HCT116 (cell line): ENCODE results near the gene ASCL1. TPM values are rescaled to one million over a fixed set of nuclear protein-coding genes. Genes with fewer than 3 reads are reported as not detected.

Source experiments
- ATAC-seq: fragments of 200-7000 bp; cut with Tn5 transposase; 2 replicates; pipeline ENCODE4 v1.9.1; 2020; ENCODE audit warnings: mild to moderate bottlenecking, moderate library complexity
- BruUV-seq: library from RNA; stranded (reverse); fragments of 400-500 nt; replicated peaks from 2 replicates; lab custom pipeline; 2021; lab: Mats Ljungman, UMichigan
- CTCF ChIA-PET: fragments of 300-600 bp; sonication (Branson Sonifier 250); formaldehyde crosslinking; loops from one replicate; lab custom pipeline; 2021; ENCODE audit warnings: antibody characterized with exemption; lab: Charles Lee
- POLR2A ChIA-PET: fragments of 300-600, 350-600 bp; sonication (Branson Sonifier 250); formaldehyde crosslinking; loops from one replicate; lab custom pipeline; 2021; ENCODE audit warnings: antibody characterized with exemption; lab: Charles Lee
- RAD21 ChIA-PET, 2 experiments: fragments of 300-600 bp; sonication (Branson Sonifier 250); formaldehyde crosslinking; loops; one replicate each; lab custom pipeline; 2023; ENCODE audit warnings: low total read pairs in 2 of 2; ENCODE audit not compliant: uncharacterized antibody in 2 of 2, unreplicated experiment in 2 of 2, low non-redundant PET in 1 of 2; lab: Charles Lee
- DNase-seq: peaks from one replicate; pipeline ENCODE4 v3.0.0-alpha.2; 2010; ENCODE audit warnings: low read depth, low spot score
- H2AFZ ChIP-seq: fragments of 200-600 bp; shearing (Covaris generic), sonication (generic); 2 replicates; pipeline ENCODE4 v1.6.1; 2017; ENCODE audit warnings: low read depth, mixed run types, mixed read lengths, antibody characterized with exemption, low read length; ENCODE audit not compliant: poor library complexity, severe bottlenecking
- H3K27ac ChIP-seq: 2 replicates; pipeline ENCODE4 v1.5.1; 2012; ENCODE audit warnings: low read depth, low read length
- H3K27me3 ChIP-seq: fragments of 200-600 bp; sonication (generic); 2 replicates; pipeline ENCODE4 v1.6.1; 2016; ENCODE audit warnings: mixed run types, low read length, mixed read lengths; ENCODE audit not compliant: insufficient read depth
- H3K36me3 ChIP-seq, 2 experiments: fragments of 200-500 bp in 1 of 2; fragments of 200-600 bp in 1 of 2; sonication (Bioruptor generic) in 1 of 2; sonication (generic) in 1 of 2; 2 replicates each; pipeline versions ENCODE4 v1.5.1 to v1.6.1; 2014 to 2016; ENCODE audit warnings: low read length in 2 of 2, inconsistent platforms in 1 of 2, mixed read lengths in 1 of 2, mixed run types in 1 of 2; ENCODE audit not compliant: insufficient read depth in 2 of 2, control insufficient read depth in 1 of 2
- H3K4me1 ChIP-seq, 2 experiments: fragments of 200-600 bp in 1 of 2; sonication (generic) in 1 of 2; 2 replicates each; pipeline versions ENCODE4 v1.5.1 to v1.6.1; 2012 to 2017; ENCODE audit warnings: low read length in 2 of 2, inconsistent platforms in 1 of 2, mild to moderate bottlenecking in 1 of 2, mixed read lengths in 1 of 2, mixed run types in 1 of 2, moderate library complexity in 1 of 2; ENCODE audit not compliant: insufficient read depth in 2 of 2, control insufficient read depth in 1 of 2
- H3K4me2 ChIP-seq: fragments of 200-600 bp; sonication (generic); 2 replicates; pipeline ENCODE4 v1.6.1; 2017; ENCODE audit warnings: mixed run types, low read length, mixed read lengths
- H3K4me3 ChIP-seq, 2 experiments: fragments of 200-600 bp in 1 of 2; sonication (generic) in 1 of 2; replicated peaks in 1 of 2; 2 replicates each; pipeline ENCODE4 v1.5.1; 2011 to 2016; ENCODE audit warnings: low read length in 2 of 2, control low read depth in 1 of 2, low read depth in 1 of 2, mild to moderate bottlenecking in 1 of 2, mixed read lengths in 1 of 2, mixed run types in 1 of 2
- H3K79me2 ChIP-seq: fragments of 200-600 bp; sonication (generic); 2 replicates; pipeline ENCODE4 v1.6.1; 2017; ENCODE audit warnings: mild to moderate bottlenecking, mixed run types, low read length, moderate library complexity, mixed read lengths; ENCODE audit not compliant: insufficient read depth
- H3K9ac ChIP-seq: fragments of 200-600 bp; sonication (generic); 2 replicates; pipeline ENCODE4 v1.6.1; 2016; ENCODE audit warnings: low read length, mixed read lengths
- H3K9me2 ChIP-seq: fragments of 200-600 bp; sonication (generic), shearing (Covaris generic); 2 replicates; pipeline ENCODE4 v1.6.1; 2017; ENCODE audit warnings: mixed run types, mild to moderate bottlenecking, moderate library complexity; ENCODE audit not compliant: insufficient read depth
- H3K9me3 ChIP-seq, 2 experiments: fragments of 200-500 bp in 1 of 2; fragments of 200-600 bp in 1 of 2; sonication (Bioruptor generic) in 1 of 2; sonication (generic) in 1 of 2; 2 replicates each; pipeline ENCODE4 v1.6.1; 2014 to 2017; ENCODE audit warnings: low read length in 2 of 2, mixed read lengths in 2 of 2, inconsistent platforms in 1 of 2, low read depth in 1 of 2, mild to moderate bottlenecking in 1 of 2, mixed run types in 1 of 2, moderate library complexity in 1 of 2; ENCODE audit not compliant: control insufficient read depth in 1 of 2, insufficient read depth in 1 of 2
- H4K20me1 ChIP-seq: fragments of 200-600 bp; sonication (generic), shearing (Covaris generic); 2 replicates; pipeline ENCODE4 v1.6.1; 2017; ENCODE audit warnings: mixed run types, mild to moderate bottlenecking, moderate library complexity; ENCODE audit not compliant: insufficient read depth
- CBX3 ChIP-seq: IDR thresholded peaks from 2 replicates; pipeline ENCODE4 v1.6.1; 2012; ENCODE audit warnings: low read depth
- CEBPB ChIP-seq: IDR thresholded peaks from 2 replicates; pipeline ENCODE4 v1.6.1; 2012; ENCODE audit warnings: low read depth
- EGR1 ChIP-seq: IDR thresholded peaks from 2 replicates; pipeline ENCODE4 v1.6.1; 2012; ENCODE audit warnings: low read depth
- ELF1 ChIP-seq: IDR thresholded peaks from 2 replicates; pipeline ENCODE4 v1.6.1; 2012; ENCODE audit warnings: low read depth, borderline replicate concordance
- EZH2 ChIP-seq: fragments of 200-600 bp; sonication (generic); IDR thresholded peaks from 2 replicates; pipeline ENCODE4 v1.6.1; 2017; ENCODE audit warnings: antibody characterized with exemption, mixed run types
- FOSL1 ChIP-seq: IDR thresholded peaks from 2 replicates; pipeline ENCODE4 v1.6.1; 2012; ENCODE audit warnings: low read depth
- MAX ChIP-seq: IDR thresholded peaks from 2 replicates; pipeline ENCODE4 v1.6.1; 2012
- POLR2AphosphoS5 ChIP-seq: IDR thresholded peaks from 2 replicates; pipeline ENCODE4 v1.6.1; 2011; ENCODE audit warnings: mild to moderate bottlenecking, low read depth, low read length, moderate library complexity
- SIN3A ChIP-seq: IDR thresholded peaks from 2 replicates; pipeline ENCODE4 v1.6.1; 2012; ENCODE audit warnings: low read depth
- SP1 ChIP-seq: IDR thresholded peaks from 2 replicates; pipeline ENCODE4 v1.6.1; 2012; ENCODE audit warnings: low read depth
- SRF ChIP-seq: IDR thresholded peaks from 2 replicates; pipeline ENCODE4 v1.6.1; 2012; ENCODE audit warnings: low read depth
- TCF7L2 ChIP-seq: IDR thresholded peaks from 2 replicates; pipeline ENCODE4 v1.7.0; 2011; ENCODE audit warnings: borderline replicate concordance, inconsistent platforms; ENCODE audit not compliant: insufficient read depth, insufficient read length; ENCODE audit errors: extremely low read depth
- YY1 ChIP-seq: IDR thresholded peaks from 2 replicates; pipeline ENCODE4 v1.6.1; 2011; ENCODE audit warnings: low read length, low read depth, moderate library complexity, mild to moderate bottlenecking; ENCODE audit not compliant: insufficient replicate concordance; ENCODE audit errors: extremely low read depth
- ZFX ChIP-seq: fragments of 450-650 bp; IDR thresholded peaks from 2 replicates; pipeline ENCODE4 v1.6.1; 2017
- ZNF274 ChIP-seq: fragments of 200-500 bp; sonication (Bioruptor generic); IDR thresholded peaks from 2 replicates; pipeline ENCODE4 v1.6.1; 2014; ENCODE audit warnings: mild to moderate bottlenecking, low read depth, low read length, inconsistent platforms
- intact Hi-C: fragments of 100-400 bp; cut with micrococcal nuclease; formaldehyde crosslinking; loops from 2 replicates; pipeline ENCODE4 v1.10.0; 2022
- total RNA-seq: library from RNA; stranded (reverse); gene quantifications from one replicate; pipeline ENCODE4 v1.2.1, GENCODE V29; 2021; ENCODE audit not compliant: unreplicated experiment
- TF ChIP-seq, protein P1 (sequence below): IDR thresholded peaks from 2 replicates; pipeline ENCODE4 v1.6.1; 2012
- TF ChIP-seq, protein P2 (sequence below): IDR thresholded peaks from 2 replicates; pipeline ENCODE4 v1.6.1; 2011; ENCODE audit warnings: mild to moderate bottlenecking, low read length, moderate library complexity; ENCODE audit not compliant: insufficient replicate concordance; ENCODE audit errors: extremely low read depth

ASCL1 gene
- total RNA-seq, 1 experiment from 2014 or later = not detected

DNA sequence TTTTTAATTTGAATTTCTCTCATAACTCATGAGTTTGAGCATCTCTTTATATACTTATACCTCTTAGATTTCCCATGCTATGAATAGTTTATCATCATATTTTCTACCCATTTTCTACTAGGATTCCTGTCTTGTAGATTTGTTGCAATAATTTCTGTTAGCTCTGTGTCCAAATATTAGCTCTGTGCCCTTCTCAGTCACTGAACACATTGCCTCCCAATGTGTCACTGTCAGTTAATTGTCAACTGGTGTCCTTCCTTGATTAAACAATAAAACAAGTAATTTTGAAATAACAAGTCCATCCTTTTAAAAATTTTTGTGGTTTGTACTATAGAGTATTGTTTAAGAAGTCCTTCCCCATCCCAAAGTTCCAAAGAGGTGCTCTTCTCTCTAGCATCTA, 36.2 kb upstream of the ASCL1 start:
- H3K79me2 ChIP-seq = no peaks in the 10 kb centered on the region
- no peak overlapping the region for H3K4me2 ChIP-seq
- BruUV-seq = no TSS peak
- POLR2A ChIA-PET = no interaction called here
- no peak overlapping the region for H2AFZ ChIP-seq
- no peaks in the 10 kb centered on the region for H3K36me3 ChIP-seq
- H3K9ac ChIP-seq = no peak overlapping the region
- no peak overlapping the region for H3K27ac ChIP-seq
- peaks cover 0 to 11% of the 10 kb centered on the region in 2 experiments; a peak in 2 of 4 replicates for H3K4me1 ChIP-seq
- H3K4me3 ChIP-seq = no peak overlapping the region
- DNase-seq (no peak), ATAC-seq (no peak)
- no peaks in the 10 kb centered on the region for H3K9me3 ChIP-seq
- CTCF ChIA-PET = no interaction called here
- no peaks in the 10 kb centered on the region for H4K20me1 ChIP-seq
- TF ChIP-seq MAX = no peak
- TF ChIP-seq CEBPB = no peak
- TF ChIP-seq CBX3 = no peak
- TF ChIP-seq, protein P1, sequence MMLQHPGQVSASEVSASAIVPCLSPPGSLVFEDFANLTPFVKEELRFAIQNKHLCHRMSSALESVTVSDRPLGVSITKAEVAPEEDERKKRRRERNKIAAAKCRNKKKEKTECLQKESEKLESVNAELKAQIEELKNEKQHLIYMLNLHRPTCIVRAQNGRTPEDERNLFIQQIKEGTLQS = no peak
- TF ChIP-seq ELF1 = no peak
- no peak for TF ChIP-seq EZH2
- no peak for TF ChIP-seq POLR2AphosphoS5
- TF ChIP-seq EGR1 = no peak
- no peak for TF ChIP-seq FOSL1
- TF ChIP-seq SP1 = no peak
- TF ChIP-seq, protein P2, sequence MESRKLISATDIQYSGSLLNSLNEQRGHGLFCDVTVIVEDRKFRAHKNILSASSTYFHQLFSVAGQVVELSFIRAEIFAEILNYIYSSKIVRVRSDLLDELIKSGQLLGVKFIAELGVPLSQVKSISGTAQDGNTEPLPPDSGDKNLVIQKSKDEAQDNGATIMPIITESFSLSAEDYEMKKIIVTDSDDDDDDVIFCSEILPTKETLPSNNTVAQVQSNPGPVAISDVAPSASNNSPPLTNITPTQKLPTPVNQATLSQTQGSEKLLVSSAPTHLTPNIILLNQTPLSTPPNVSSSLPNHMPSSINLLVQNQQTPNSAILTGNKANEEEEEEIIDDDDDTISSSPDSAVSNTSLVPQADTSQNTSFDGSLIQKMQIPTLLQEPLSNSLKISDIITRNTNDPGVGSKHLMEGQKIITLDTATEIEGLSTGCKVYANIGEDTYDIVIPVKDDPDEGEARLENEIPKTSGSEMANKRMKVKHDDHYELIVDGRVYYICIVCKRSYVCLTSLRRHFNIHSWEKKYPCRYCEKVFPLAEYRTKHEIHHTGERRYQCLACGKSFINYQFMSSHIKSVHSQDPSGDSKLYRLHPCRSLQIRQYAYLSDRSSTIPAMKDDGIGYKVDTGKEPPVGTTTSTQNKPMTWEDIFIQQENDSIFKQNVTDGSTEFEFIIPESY = no peak
- TF ChIP-seq ZFX = no peak
- TF ChIP-seq ZNF274 = no peak
- no peak for TF ChIP-seq YY1
- TF ChIP-seq TCF7L2 = no peak
- no peak for TF ChIP-seq SRF
- no peak for TF ChIP-seq SIN3A
- RAD21 ChIA-PET = no interaction called here
- peaks cover 25% of the 10 kb centered on the region for H3K27me3 ChIP-seq
- no peaks in the 10 kb centered on the region for H3K9me2 ChIP-seq
- intact Hi-C loops = no loop called here
